ENCODE results near the gene KLF11.

The KLF11 gene

DNA sequence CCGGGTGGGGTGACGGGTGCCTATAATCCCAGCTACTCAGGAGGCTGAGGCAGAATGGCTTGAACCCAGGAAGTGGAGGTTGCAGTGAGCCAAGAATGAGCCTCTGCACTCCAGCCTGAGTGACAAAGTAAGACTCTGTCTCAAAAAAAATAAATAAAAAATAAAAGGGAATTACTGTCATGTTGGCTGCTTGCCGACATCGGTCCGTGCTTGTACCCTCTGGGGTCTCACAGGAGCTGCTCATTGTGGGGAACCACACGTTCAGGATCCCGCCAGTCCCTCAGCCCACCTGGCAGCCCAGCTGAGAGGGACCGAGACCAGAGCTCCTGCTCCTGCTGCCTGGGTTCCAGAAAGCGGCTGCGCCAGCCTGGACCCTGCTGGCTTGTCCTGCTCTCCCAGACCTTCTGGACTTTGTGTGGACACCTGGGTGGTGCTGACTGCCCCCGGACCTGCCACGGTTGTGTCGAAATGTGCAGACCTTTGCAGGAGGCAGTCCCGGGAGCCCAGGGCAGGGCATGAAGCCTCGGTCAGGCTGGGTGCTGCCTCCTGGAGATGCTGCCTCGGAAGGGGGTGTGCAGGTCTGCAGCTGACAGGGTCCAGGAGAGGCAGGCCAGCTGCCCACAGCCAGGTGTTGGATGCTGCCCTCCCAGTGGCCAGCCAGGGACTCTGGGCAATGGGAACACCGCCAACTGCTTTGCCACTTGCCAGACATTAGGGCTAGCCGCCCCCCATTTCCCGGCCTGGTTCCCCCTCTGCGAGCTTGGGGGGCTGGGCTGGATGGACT lies 16.4 kb downstream of the KLF11 start:
- TF ChIP-seq, protein P1, sequence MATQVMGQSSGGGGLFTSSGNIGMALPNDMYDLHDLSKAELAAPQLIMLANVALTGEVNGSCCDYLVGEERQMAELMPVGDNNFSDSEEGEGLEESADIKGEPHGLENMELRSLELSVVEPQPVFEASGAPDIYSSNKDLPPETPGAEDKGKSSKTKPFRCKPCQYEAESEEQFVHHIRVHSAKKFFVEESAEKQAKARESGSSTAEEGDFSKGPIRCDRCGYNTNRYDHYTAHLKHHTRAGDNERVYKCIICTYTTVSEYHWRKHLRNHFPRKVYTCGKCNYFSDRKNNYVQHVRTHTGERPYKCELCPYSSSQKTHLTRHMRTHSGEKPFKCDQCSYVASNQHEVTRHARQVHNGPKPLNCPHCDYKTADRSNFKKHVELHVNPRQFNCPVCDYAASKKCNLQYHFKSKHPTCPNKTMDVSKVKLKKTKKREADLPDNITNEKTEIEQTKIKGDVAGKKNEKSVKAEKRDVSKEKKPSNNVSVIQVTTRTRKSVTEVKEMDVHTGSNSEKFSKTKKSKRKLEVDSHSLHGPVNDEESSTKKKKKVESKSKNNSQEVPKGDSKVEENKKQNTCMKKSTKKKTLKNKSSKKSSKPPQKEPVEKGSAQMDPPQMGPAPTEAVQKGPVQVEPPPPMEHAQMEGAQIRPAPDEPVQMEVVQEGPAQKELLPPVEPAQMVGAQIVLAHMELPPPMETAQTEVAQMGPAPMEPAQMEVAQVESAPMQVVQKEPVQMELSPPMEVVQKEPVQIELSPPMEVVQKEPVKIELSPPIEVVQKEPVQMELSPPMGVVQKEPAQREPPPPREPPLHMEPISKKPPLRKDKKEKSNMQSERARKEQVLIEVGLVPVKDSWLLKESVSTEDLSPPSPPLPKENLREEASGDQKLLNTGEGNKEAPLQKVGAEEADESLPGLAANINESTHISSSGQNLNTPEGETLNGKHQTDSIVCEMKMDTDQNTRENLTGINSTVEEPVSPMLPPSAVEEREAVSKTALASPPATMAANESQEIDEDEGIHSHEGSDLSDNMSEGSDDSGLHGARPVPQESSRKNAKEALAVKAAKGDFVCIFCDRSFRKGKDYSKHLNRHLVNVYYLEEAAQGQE (IDR thresholded peaks at IDR 0.05; ENCODE audit: insufficient replicate concordance, low read depth) = no peak
- TF ChIP-seq, protein P2, sequence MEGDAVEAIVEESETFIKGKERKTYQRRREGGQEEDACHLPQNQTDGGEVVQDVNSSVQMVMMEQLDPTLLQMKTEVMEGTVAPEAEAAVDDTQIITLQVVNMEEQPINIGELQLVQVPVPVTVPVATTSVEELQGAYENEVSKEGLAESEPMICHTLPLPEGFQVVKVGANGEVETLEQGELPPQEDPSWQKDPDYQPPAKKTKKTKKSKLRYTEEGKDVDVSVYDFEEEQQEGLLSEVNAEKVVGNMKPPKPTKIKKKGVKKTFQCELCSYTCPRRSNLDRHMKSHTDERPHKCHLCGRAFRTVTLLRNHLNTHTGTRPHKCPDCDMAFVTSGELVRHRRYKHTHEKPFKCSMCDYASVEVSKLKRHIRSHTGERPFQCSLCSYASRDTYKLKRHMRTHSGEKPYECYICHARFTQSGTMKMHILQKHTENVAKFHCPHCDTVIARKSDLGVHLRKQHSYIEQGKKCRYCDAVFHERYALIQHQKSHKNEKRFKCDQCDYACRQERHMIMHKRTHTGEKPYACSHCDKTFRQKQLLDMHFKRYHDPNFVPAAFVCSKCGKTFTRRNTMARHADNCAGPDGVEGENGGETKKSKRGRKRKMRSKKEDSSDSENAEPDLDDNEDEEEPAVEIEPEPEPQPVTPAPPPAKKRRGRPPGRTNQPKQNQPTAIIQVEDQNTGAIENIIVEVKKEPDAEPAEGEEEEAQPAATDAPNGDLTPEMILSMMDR (IDR thresholded peaks at IDR 0.05; ENCODE audit: insufficient read depth, low read length) = no peak
- TF ChIP-seq SPI1 (IDR thresholded peaks at IDR 0.05; ENCODE audit: borderline replicate concordance, low read depth) = no peak
- TF ChIP-seq POLR2AphosphoS5 (IDR thresholded peaks at IDR 0.05; ENCODE audit: low read depth) = no peak
- TF ChIP-seq GABPA (IDR thresholded peaks at IDR 0.05; ENCODE audit: low read depth) = no peak
- peaks cover 2% of the 10 kb centered on the region for H3K27me3 ChIP-seq (ENCODE audit: insufficient read depth, poor library complexity, severe bottlenecking)
- no peak overlapping the region for H3K4me3 ChIP-seq (replicated peaks; ENCODE audit: insufficient read depth, low read length)
- H3K27ac ChIP-seq (replicated peaks) = no peak overlapping the region
- DNase-seq (ENCODE audit: low read depth in 1 of 2, low spot score in 1 of 2) = no peak

DNA sequence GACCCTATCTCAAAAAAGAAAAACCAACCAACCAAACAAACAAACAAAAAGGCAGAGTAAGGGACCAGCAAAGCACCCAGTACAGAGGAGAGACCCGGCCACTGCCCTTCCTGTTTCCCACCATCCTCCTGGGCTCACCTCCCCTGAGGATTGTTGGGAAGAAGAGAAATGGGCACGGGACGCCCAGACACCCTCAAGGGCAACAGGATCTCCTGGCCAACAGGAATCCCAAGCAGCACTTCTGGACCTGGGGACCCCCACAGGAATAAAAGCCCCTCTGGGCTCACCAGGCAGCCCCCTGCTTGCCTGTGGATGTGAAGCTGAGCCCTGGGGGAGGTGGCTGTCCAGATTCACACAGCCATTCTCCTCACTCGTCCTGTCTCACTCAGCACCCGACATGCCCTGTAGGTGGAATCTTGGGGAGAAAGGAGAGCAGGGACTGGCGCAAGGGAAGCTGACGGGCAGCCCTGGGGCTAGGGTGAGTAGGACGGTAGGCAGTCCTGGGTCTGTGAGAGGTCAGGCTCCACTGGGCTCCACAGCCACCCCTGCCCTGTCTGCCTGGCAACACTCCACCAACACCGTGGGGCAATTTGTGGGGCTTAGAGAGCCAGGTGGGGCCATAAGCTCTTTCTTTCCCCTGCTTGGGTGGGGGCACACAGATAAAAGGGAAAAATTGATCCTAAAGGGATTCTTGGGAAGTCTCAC lies 18.0 kb downstream of the KLF11 start:
- no peak overlapping the region for H3K4me3 ChIP-seq (replicated peaks; ENCODE audit: insufficient read depth, low read length)
- H3K27me3 ChIP-seq (ENCODE audit: insufficient read depth, poor library complexity, severe bottlenecking) = peaks cover 2% of the 10 kb centered on the region
- no peak overlapping the region for H3K27ac ChIP-seq (replicated peaks)

DNA sequence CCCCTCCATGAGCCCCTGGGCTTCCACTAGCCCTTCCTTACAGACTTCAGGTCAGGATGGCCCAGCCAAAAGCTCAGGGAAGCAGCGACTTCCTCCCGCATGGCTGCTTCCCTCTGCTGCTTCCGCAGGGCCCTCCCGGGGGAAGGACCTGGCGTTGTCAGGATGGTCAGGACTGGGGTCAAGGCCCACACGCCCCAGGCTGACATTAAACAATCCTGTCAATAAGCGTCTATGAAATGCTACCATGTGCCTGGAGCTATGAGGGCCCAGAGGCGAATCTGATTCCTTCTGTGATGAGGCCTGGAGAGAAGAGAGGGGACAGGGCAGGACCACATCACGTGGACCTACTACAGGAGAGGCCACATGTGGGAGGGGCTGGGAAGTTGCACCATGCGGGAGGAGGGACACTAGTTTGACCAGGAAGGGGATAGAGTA lies 19.6 kb downstream of the KLF11 start:
- TF ChIP-seq, protein P2 (IDR thresholded peaks at IDR 0.05; ENCODE audit: insufficient read depth, low read length) = no peak
- TF ChIP-seq GABPA (IDR thresholded peaks at IDR 0.05; ENCODE audit: low read depth) = no peak
- Histone ChIP-seq H3K4me3 (replicated peaks; ENCODE audit: insufficient read depth, low read length) (no peak overlapping the region), H3K27ac (replicated peaks) (no peak overlapping the region), H3K27me3 (ENCODE audit: insufficient read depth, poor library complexity, severe bottlenecking) (no peaks in the 10 kb centered on the region)
- no peak for DNase-seq (ENCODE audit: low read depth in 1 of 2, low spot score in 1 of 2)

More for the DNA sequence above, 18.0 kb downstream of the KLF11 start:
- no peak for TF ChIP-seq SPI1 (IDR thresholded peaks at IDR 0.05; ENCODE audit: borderline replicate concordance, low read depth)
- TF ChIP-seq POLR2AphosphoS5 (IDR thresholded peaks at IDR 0.05; ENCODE audit: low read depth) = no peak
- TF ChIP-seq, protein P2 (IDR thresholded peaks at IDR 0.05; ENCODE audit: insufficient read depth, low read length) = no peak
- TF ChIP-seq, protein P1 (IDR thresholded peaks at IDR 0.05; ENCODE audit: insufficient replicate concordance, low read depth) = no peak
- TF ChIP-seq GABPA (IDR thresholded peaks at IDR 0.05; ENCODE audit: low read depth) = no peak
- no peak for DNase-seq (ENCODE audit: low read depth in 1 of 2, low spot score in 1 of 2)
